ENCODE results near the gene NCDN.

NCDN gene

GRCh38 chr1:35530946-35531345 is 26.7 kb upstream of the NCDN start:
- no peaks in the 10 kb centered on the region for H4K20me1 ChIP-seq (ENCODE audit: insufficient read depth)

GRCh38 chr1:35531368-35531767 is 26.2 kb upstream of the NCDN start:
- TF ChIP-seq CTCF (conservative IDR thresholded peaks at IDR 0.05; ENCODE audit: low read depth, low read length): no peak
- Histone ChIP-seq H4K20me1 (ENCODE audit: insufficient read depth) (no peaks in the 10 kb centered on the region), H3K36me3 (ENCODE audit: insufficient read depth) (no peaks in the 10 kb centered on the region), H2AFZ (ENCODE audit: low read depth) (no peak overlapping the region), H3K4me1 (ENCODE audit: low read depth, poor library complexity, severe bottlenecking) (no peaks in the 10 kb centered on the region), H3K4me3 (IDR thresholded peaks at IDR 0.05; ENCODE audit: insufficient read depth, low read depth, low read length) (no peak overlapping the region), H3K4me2 (no peak overlapping the region), H3K79me2 (ENCODE audit: insufficient read depth, low read depth) (no peaks in the 10 kb centered on the region), H3K9ac (no peak overlapping the region), H3K27me3 (ENCODE audit: insufficient read depth, low read depth) (no peaks in the 10 kb centered on the region), H3K27ac (no peak overlapping the region)

More at GRCh38 chr1:35530946-35531345, 26.7 kb upstream of the NCDN start:
- Histone ChIP-seq H3K27me3 (ENCODE audit: insufficient read depth, low read depth) (no peaks in the 10 kb centered on the region), H3K9ac (no peak overlapping the region), H3K36me3 (ENCODE audit: insufficient read depth) (no peaks in the 10 kb centered on the region), H2AFZ (ENCODE audit: low read depth) (no peak overlapping the region), H3K79me2 (ENCODE audit: insufficient read depth, low read depth) (no peaks in the 10 kb centered on the region), H3K4me3 (IDR thresholded peaks at IDR 0.05; ENCODE audit: insufficient read depth, low read depth, low read length) (no peak overlapping the region), H3K4me2 (no peak overlapping the region), H3K4me1 (ENCODE audit: low read depth, poor library complexity, severe bottlenecking) (no peaks in the 10 kb centered on the region), H3K27ac (no peak overlapping the region)
- no peak for TF ChIP-seq CTCF (conservative IDR thresholded peaks at IDR 0.05; ENCODE audit: low read depth, low read length)

GRCh38 chr1:35532497-35533223 is 24.9 kb upstream of the NCDN start:
- TF ChIP-seq CTCF (conservative IDR thresholded peaks at IDR 0.05; ENCODE audit: low read depth, low read length): no peak
- Histone ChIP-seq H3K4me3 (IDR thresholded peaks at IDR 0.05; ENCODE audit: insufficient read depth, low read depth, low read length) (no peak overlapping the region), H3K27me3 (ENCODE audit: insufficient read depth, low read depth) (no peaks in the 10 kb centered on the region), H3K36me3 (ENCODE audit: insufficient read depth) (no peaks in the 10 kb centered on the region), H3K79me2 (ENCODE audit: insufficient read depth, low read depth) (no peaks in the 10 kb centered on the region; the same call in 1 of the 2 replicates), H3K4me1 (ENCODE audit: low read depth, poor library complexity, severe bottlenecking) (peaks cover 1% of the 10 kb centered on the region), H3K27ac (no peak overlapping the region), H3K4me2 (no peak overlapping the region), H3K9ac (no peak overlapping the region), H4K20me1 (ENCODE audit: insufficient read depth) (no peaks in the 10 kb centered on the region), H2AFZ (ENCODE audit: low read depth) (no peak overlapping the region)

- Histone ChIP-seq H3K9ac (no peak overlapping the region), H3K4me3 (IDR thresholded peaks at IDR 0.05; ENCODE audit: insufficient read depth, low read depth, low read length) (no peak overlapping the region), H3K36me3 (ENCODE audit: insufficient read depth) (no peaks in the 10 kb centered on the region), H4K20me1 (ENCODE audit: insufficient read depth) (no peaks in the 10 kb centered on the region), H3K4me2 (no peak overlapping the region), H2AFZ (ENCODE audit: low read depth) (no peak overlapping the region), H3K79me2 (ENCODE audit: insufficient read depth, low read depth) (no peaks in the 10 kb centered on the region; the same call in 1 of the 2 replicates), H3K27ac (no peak overlapping the region), H3K27me3 (ENCODE audit: insufficient read depth, low read depth) (no peaks in the 10 kb centered on the region), H3K4me1 (ENCODE audit: low read depth, poor library complexity, severe bottlenecking) (peaks cover 11% of the 10 kb centered on the region)
- TF ChIP-seq CTCF (conservative IDR thresholded peaks at IDR 0.05; ENCODE audit: low read depth, low read length): no peak
Observed at GRCh38 chr1:35533586-35533985, 24.0 kb upstream of the NCDN start.

Data from KMS-11 (cell line).